GM10266 (cell line): ENCODE measurements around the gene SPAG6.

Source experiments
- DNase-seq: peaks from one replicate; pipeline ENCODE4 v3.0.0; 2012; ENCODE audit errors: extremely low spot score
- CTCF ChIP-seq: IDR thresholded peaks from 2 replicates; pipeline ENCODE4 v1.5.1; 2012; ENCODE audit warnings: mild to moderate bottlenecking, low read depth; ENCODE audit not compliant: control insufficient read depth, insufficient read depth; ENCODE audit errors: missing control alignments

SPAG6 gene

GRCh38 chr10:22443175-22443901 lies 98.0 kb downstream of the SPAG6 start:
- TF ChIP-seq CTCF: no peak
- no peak for DNase-seq

- DNase-seq: no peak
- TF ChIP-seq CTCF: no peak
Measured at GRCh38 chr10:22444219-22444788, 99.0 kb downstream of the SPAG6 start.

GRCh38 chr10:22445495-22445894 lies 100.2 kb downstream of the SPAG6 start:
- no peak for DNase-seq
- no peak for TF ChIP-seq CTCF

- no peak for DNase-seq
- no peak for TF ChIP-seq CTCF
Measured at GRCh38 chr10:22447068-22447467, 101.8 kb downstream of the SPAG6 start.

- no peak for DNase-seq
- TF ChIP-seq CTCF: no peak
Measured at GRCh38 chr10:22451346-22451745, 106.0 kb downstream of the SPAG6 start.

- no peak for TF ChIP-seq CTCF
- DNase-seq: no peak
Measured at GRCh38 chr10:22453320-22453719, 108.0 kb downstream of the SPAG6 start.

- DNase-seq: no peak
Measured at GRCh38 chr10:22453948-22454591, 108.8 kb downstream of the SPAG6 start.

More at GRCh38 chr10:22453948-22454591, 108.8 kb downstream of the SPAG6 start:
- no peak for TF ChIP-seq CTCF
